CD8-positive, alpha-beta memory T cell (primary cell): ENCODE measurements around the gene TMPRSS3. TPM values are rescaled to one million over a fixed set of nuclear protein-coding genes. Genes with fewer than 3 reads are reported as not detected.

ENCODE experiments used
- CTCF ChIA-PET: fragments of 350-600 bp; sonication (Branson Sonifier 250); formaldehyde crosslinking; loops from one replicate; lab custom pipeline; 2021; ENCODE audit warnings: antibody characterized with exemption; lab: Charles Lee
- POLR2A ChIA-PET: fragments of 350-600 bp; sonication (Branson Sonifier 250); formaldehyde crosslinking; loops from one replicate; lab custom pipeline; 2021; ENCODE audit warnings: antibody characterized with exemption; lab: Charles Lee
- DNase-seq, 5 donors: peaks; one replicate each; pipeline versions ENCODE4 v3.0.0 to v3.0.0-alpha.2; 2020 to 2022; ENCODE audit warnings: mixed read lengths in 1 of 5
- H3K27ac ChIP-seq: one replicate; pipeline ENCODE4 v1.7.0; 2013; ENCODE audit warnings: low read depth, mild to moderate bottlenecking, low read length, moderate library complexity
- H3K27me3 ChIP-seq: 2 replicates; pipeline ENCODE4 v1.7.0; 2013; ENCODE audit warnings: low read length, mild to moderate bottlenecking; ENCODE audit not compliant: insufficient read depth, poor library complexity, severe bottlenecking
- H3K36me3 ChIP-seq: 2 replicates; pipeline ENCODE4 v1.7.0; 2013; ENCODE audit warnings: mild to moderate bottlenecking, low read length, moderate library complexity; ENCODE audit not compliant: insufficient read depth
- H3K4me1 ChIP-seq: 2 replicates; pipeline ENCODE4 v1.7.0; 2013; ENCODE audit warnings: mild to moderate bottlenecking, low read length, moderate library complexity; ENCODE audit not compliant: insufficient read depth
- H3K4me3 ChIP-seq: 2 replicates; pipeline ENCODE4 v1.7.0; 2013; ENCODE audit warnings: mild to moderate bottlenecking, low read length
- H3K9me3 ChIP-seq: 2 replicates; pipeline ENCODE4 v1.7.0; 2013; ENCODE audit warnings: mild to moderate bottlenecking, low read length
- H3K27ac Mint-ChIP-seq, 8 donors: one replicate each; pipeline ENCODE4 v1.8.0; 2020 to 2021; ENCODE audit warnings: mixed read lengths in 8 of 8, mild to moderate bottlenecking in 6 of 8, inconsistent platforms in 3 of 8, moderate library complexity in 3 of 8
- H3K27me3 Mint-ChIP-seq, 2 donors: one replicate each; pipeline ENCODE4 v1.8.0; 2020 to 2021; ENCODE audit warnings: mixed read lengths in 2 of 2, mild to moderate bottlenecking in 1 of 2, moderate library complexity in 1 of 2
- H3K36me3 Mint-ChIP-seq, 3 donors: one replicate each; pipeline ENCODE4 v1.8.0; 2020 to 2021; ENCODE audit warnings: mixed read lengths in 3 of 3, inconsistent platforms in 1 of 3, mild to moderate bottlenecking in 1 of 3
- H3K4me1 Mint-ChIP-seq, 3 donors: one replicate each; pipeline ENCODE4 v1.8.0; 2020 to 2021; ENCODE audit warnings: mixed read lengths in 3 of 3, inconsistent platforms in 1 of 3, mild to moderate bottlenecking in 1 of 3
- H3K4me3 Mint-ChIP-seq, 7 donors: one replicate each; pipeline ENCODE4 v1.8.0; 2020 to 2021; ENCODE audit warnings: mixed read lengths in 7 of 7, mild to moderate bottlenecking in 6 of 7, moderate library complexity in 4 of 7, inconsistent platforms in 2 of 7
- H3K9me3 Mint-ChIP-seq, 5 donors: one replicate each; pipeline ENCODE4 v1.8.0; 2020 to 2022; ENCODE audit warnings: mixed read lengths in 5 of 5, mild to moderate bottlenecking in 3 of 5, moderate library complexity in 2 of 5, inconsistent platforms in 1 of 5
- polyA plus RNA-seq: library from polyadenylated mRNA; unstranded; fragments of 300-500 nt; fragmentation: Illumina TruSeq; gene quantifications from one replicate; pipeline ENCODE4 v1.2.3, GENCODE V29; 2021
- total RNA-seq, 2 experiments: library from RNA; stranded (reverse); gene quantifications; one replicate each; pipeline ENCODE4 v1.2.3, GENCODE V29; 2021

TMPRSS3 gene
- total and polyA plus RNA-seq, 3 experiments from 2014 or later: 2.0 to 20.4 (median 19.6) TPM

DNA sequence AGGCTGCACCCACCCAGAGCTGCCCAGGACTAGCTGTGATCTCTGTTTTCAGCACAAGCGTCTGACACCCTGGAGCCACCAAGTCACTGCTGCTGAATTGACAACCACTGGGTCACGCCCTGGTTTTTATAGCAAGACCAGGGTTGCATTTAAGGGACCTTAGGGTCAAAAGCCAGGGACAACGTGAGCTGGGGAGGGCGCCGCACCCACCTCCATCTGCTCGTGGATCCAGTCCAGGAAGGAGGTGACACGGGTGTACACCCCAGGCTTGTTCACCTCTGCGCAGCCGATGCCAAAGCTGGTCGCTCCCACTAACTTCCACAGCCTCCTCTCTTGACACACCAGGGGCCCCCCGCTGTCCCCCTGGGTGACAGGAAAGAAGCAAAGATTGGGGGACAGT lies 20.3 kb downstream of the TMPRSS3 start:
- CTCF ChIA-PET: no interaction called here

DNA sequence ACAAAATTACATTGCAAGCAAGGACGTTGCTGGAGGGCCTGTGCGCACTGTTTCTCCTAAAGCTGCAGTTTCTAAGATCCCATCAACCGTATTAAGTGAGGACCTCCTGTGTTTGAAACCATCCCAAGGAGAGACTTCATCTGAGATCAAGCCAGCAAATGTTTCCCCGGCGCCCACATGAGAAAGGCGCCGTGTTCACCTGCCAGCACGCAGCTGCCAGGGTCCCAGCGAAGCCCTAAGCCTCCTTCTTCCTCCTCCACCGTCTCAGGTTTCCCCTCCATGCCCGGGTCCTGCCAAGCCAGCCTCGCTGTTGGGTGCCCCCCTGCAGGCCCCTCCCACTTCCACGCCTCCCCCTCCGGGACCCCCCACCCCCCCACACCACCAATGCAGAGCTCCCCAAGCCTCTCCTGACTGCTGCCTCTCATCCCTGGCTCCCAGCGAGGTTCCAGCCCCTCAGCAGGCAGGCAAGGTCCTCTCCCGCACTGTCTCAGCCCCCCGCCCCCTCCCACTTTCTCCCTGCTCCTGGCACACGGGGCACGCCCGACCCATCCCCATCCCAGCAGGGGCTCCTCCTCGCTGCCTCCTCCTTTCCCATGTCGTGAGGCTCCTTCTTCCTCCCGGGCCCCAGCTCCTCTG lies 20.9 kb downstream of the TMPRSS3 start:
- DNase-seq: no peak
- Histone ChIP-seq H3K27ac (no peak overlapping the region), H3K9me3 (no peaks in the 10 kb centered on the region), H3K27me3 (no peaks in the 10 kb centered on the region), H3K4me1 (no peaks in the 10 kb centered on the region), H3K36me3 (no peaks in the 10 kb centered on the region), H3K4me3 (no peak overlapping the region)
- Mint-ChIP-seq H3K4me1 (peaks cover 0 to 6% (median 0%) of the 10 kb centered on the region in 3 donors), H3K27ac (no peak overlapping the region), H3K9me3 (no peaks in the 10 kb centered on the region), H3K4me3 (no peak overlapping the region), H3K36me3 (no peaks in the 10 kb centered on the region), H3K27me3 (peaks cover 0 to 1% of the 10 kb centered on the region in 2 donors)
- CTCF ChIA-PET: no interaction called here
- POLR2A ChIA-PET: no interaction called here

More for the DNA sequence above, 20.3 kb downstream of the TMPRSS3 start:
- H3K36me3 Mint-ChIP-seq: no peaks in the 10 kb centered on the region
- H3K36me3 ChIP-seq: no peaks in the 10 kb centered on the region
- no peak overlapping the region for H3K4me3 Mint-ChIP-seq
- no peak overlapping the region for H3K27ac Mint-ChIP-seq
- H3K9me3 Mint-ChIP-seq: no peaks in the 10 kb centered on the region
- H3K4me3 ChIP-seq: no peak overlapping the region
- H3K4me1 ChIP-seq: no peaks in the 10 kb centered on the region
- H3K4me1 Mint-ChIP-seq: peaks cover 0 to 6% (median 0%) of the 10 kb centered on the region in 3 donors
- DNase-seq: peak in 1 of 5 donors; percentile 37
- no peaks in the 10 kb centered on the region for H3K9me3 ChIP-seq
- no peak overlapping the region for H3K27ac ChIP-seq
- peaks cover 0 to 1% of the 10 kb centered on the region in 2 donors for H3K27me3 Mint-ChIP-seq
- POLR2A ChIA-PET: no interaction called here
- no peaks in the 10 kb centered on the region for H3K27me3 ChIP-seq

DNA sequence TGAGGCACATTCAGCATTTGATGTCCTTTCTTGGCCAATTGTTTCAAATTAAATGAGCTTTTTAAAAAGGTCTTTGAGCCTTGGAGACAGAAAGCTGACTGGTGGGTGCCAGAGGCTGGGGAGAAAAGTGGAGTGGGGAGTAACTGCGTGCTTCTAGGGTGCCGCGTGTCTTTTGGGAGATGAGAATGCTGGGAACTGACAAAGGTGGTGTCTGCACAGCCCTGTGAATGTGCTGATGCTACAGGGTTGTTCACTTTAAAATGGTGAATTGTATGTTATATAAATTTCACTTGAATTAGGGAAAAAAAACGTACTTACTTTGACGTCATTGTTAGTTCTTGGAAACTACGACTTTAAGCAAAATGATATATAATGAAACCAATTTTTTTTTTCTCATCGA lies 21.4 kb downstream of the TMPRSS3 start:
- Histone ChIP-seq H3K27me3 (no peaks in the 10 kb centered on the region), H3K9me3 (no peaks in the 10 kb centered on the region), H3K4me3 (no peak overlapping the region), H3K4me1 (no peaks in the 10 kb centered on the region), H3K27ac (no peak overlapping the region), H3K36me3 (no peaks in the 10 kb centered on the region)
- peak in 1 of 5 donors; percentile 10 for DNase-seq
- H3K4me1 Mint-ChIP-seq: peaks cover 0 to 6% (median 0%) of the 10 kb centered on the region in 3 donors
- peak overlapping the region in 1 of 8 donors; percentile 44 for H3K27ac Mint-ChIP-seq
- ChIA-PET CTCF (no interaction called here), POLR2A (no interaction called here)
- H3K9me3 Mint-ChIP-seq: no peaks in the 10 kb centered on the region
- H3K4me3 Mint-ChIP-seq: no peak overlapping the region
- H3K27me3 Mint-ChIP-seq: peaks cover 0 to 1% of the 10 kb centered on the region in 2 donors
- H3K36me3 Mint-ChIP-seq: no peaks in the 10 kb centered on the region

DNA sequence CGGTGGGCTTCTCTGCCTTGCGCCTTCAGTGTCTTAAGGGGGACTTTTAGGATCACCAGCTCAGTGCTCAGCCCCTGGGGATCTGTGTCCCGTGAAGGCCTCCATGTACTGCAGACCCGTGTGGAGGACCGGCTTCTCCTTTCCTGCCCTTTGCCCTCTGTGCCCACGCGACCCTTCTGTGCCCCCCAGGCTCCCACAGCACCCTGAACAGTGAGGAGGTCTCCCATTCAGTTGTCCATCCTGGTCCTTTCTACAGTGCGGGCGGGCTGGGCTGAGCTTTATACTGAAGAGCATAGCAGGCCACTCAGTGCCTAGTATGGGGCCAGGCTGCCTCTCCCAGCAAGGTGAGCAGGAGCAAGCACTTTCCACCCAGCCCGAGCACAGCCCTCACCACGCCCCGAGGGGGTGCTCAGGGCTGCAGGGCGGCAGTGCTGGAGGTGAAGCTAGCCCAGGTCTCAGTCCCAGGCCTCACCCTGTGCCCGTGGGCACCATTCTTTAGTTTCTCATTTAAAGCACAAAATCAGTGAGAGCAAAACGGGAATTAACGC lies 21.9 kb downstream of the TMPRSS3 start:
- Mint-ChIP-seq H3K9me3 (no peaks in the 10 kb centered on the region), H3K27ac (peak overlapping the region in 1 of 8 donors; percentile 44), H3K4me3 (no peak overlapping the region), H3K36me3 (no peaks in the 10 kb centered on the region), H3K4me1 (peaks cover 0 to 6% (median 1%) of the 10 kb centered on the region in 3 donors), H3K27me3 (peaks cover 0 to 2% of the 10 kb centered on the region in 2 donors)
- H3K4me1 ChIP-seq: no peaks in the 10 kb centered on the region
- no peaks in the 10 kb centered on the region for H3K27me3 ChIP-seq
- H3K4me3 ChIP-seq: no peak overlapping the region
- H3K36me3 ChIP-seq: no peaks in the 10 kb centered on the region
- ChIA-PET CTCF (no interaction called here), POLR2A (no interaction called here)
- H3K27ac ChIP-seq: no peak overlapping the region
- no peak for DNase-seq
- H3K9me3 ChIP-seq: no peaks in the 10 kb centered on the region

DNA sequence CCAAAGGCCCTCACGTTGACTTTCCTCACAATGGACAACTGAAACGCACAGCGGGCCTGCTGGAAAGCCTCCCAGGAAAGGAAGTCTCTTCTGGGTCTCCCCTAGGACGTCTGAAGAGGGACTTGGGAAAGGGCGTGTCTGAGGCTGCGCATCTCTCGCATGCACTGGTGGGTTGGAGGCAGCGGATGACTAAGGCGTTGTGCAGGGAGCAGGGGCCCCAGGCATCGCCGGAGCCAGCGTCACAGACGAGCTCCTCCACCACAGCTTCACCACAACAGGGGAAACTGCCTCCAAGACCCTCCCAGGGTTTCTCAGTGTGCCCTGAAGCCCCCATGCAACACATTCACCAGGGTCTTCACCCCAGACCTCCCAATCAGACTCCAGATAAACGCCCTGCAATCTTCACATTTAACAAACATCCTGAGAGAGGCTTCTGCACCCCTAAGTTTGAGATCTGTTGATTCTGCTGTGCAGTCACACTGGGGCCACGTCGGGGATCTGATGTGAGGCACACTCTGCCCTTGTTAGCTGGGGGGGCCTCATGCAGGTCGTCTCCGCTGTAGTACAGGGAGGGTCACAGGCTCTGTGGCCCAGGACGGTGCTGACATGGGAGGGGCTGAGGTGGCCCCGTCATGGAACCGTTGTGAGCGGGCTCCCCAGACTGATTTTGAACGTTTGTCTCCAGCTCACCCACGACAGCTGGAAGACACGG lies 22.5 kb downstream of the TMPRSS3 start:
- Mint-ChIP-seq H3K4me3 (peak overlapping the region in 1 of 7 donors; percentile 32), H3K4me1 (peaks cover 0 to 6% (median 1%) of the 10 kb centered on the region in 3 donors), H3K27ac (no peak overlapping the region), H3K9me3 (no peaks in the 10 kb centered on the region), H3K36me3 (no peaks in the 10 kb centered on the region), H3K27me3 (peaks cover 0 to 2% of the 10 kb centered on the region in 2 donors)
- no peaks in the 10 kb centered on the region for H3K27me3 ChIP-seq
- ChIA-PET POLR2A (no interaction called here), CTCF (interaction anchor here (0.7 kb wide), 1 partner anchor 8 kb away, joined by 3 read pairs; no protein-coding TSS in a partner anchor)
- H3K27ac ChIP-seq: no peak overlapping the region
- H3K4me3 ChIP-seq: no peak overlapping the region
- no peak for DNase-seq
- H3K9me3 ChIP-seq: no peaks in the 10 kb centered on the region
- no peaks in the 10 kb centered on the region for H3K36me3 ChIP-seq
- no peaks in the 10 kb centered on the region for H3K4me1 ChIP-seq

DNA sequence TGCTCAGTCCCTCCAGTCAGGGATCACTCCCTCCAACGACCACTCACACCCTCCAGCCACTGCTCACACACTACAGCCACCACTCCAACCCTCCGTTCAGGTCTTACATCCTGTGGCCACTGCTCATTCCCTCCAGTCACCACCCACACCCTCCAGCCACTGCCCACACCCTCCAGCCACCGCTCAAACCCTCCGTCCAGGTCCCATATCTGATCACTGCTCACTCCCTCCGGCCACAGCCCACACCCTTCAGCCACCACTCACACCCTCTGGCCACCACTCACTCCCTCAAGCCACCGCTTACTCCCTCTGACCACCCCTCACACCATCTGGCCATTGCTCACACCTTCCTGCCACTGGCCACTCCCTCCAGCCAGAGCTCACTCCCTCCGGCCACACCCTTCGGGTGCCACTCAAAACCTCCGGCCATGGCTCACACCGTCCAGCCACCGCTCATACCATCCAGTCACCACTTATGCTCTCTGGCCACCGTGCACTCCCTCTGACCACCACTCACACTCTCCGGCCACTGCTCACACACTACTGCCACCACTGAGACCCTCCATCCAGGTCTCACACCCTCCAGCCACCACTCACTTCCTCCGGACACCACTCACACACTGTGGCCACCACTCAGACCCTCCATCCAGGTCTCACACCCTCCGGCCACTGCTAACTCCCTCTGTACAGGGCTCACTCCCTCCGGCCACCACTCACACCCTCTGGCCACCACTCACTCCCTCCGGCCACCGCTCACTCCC lies 24.8 kb downstream of the TMPRSS3 start:
- Histone ChIP-seq H3K4me1 (no peaks in the 10 kb centered on the region), H3K4me3 (no peak overlapping the region), H3K27me3 (no peaks in the 10 kb centered on the region), H3K36me3 (no peaks in the 10 kb centered on the region), H3K9me3 (no peaks in the 10 kb centered on the region), H3K27ac (no peak overlapping the region)
- no peak overlapping the region for H3K4me3 Mint-ChIP-seq
- CTCF ChIA-PET: no interaction called here
- H3K27ac Mint-ChIP-seq: peak overlapping the region in 3 of 8 donors; percentile 59 to 88 (median 63)
- no peak for DNase-seq
- no peaks in the 10 kb centered on the region for H3K36me3 Mint-ChIP-seq
- POLR2A ChIA-PET: no interaction called here
- H3K27me3 Mint-ChIP-seq: peaks cover 0 to 1% of the 10 kb centered on the region in 2 donors
- peaks cover 0 to 6% (median 1%) of the 10 kb centered on the region in 3 donors for H3K4me1 Mint-ChIP-seq
- H3K9me3 Mint-ChIP-seq: no peaks in the 10 kb centered on the region

DNA sequence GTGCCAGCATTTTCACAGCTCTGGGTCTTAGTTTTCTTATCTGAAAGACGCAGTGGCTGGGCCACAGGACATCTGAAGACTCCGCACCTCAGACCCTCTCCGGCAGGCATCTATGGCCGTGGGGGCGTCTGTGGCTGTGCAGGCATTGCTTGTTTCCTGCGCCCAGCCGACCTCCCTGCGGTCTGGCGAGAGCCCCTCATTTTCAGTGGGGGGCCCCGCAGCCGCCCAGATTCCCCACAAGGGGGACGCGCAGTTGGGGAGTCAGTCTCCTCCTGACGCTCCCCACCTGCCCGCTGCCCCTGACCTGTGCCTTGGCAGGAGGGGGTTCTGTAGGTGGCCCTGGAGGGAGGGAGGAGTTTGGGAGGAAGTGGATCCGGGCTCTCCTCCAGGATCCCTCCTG lies 26.0 kb downstream of the TMPRSS3 start:
- POLR2A ChIA-PET: no interaction called here
- Histone ChIP-seq H3K4me1 (no peaks in the 10 kb centered on the region), H3K27me3 (no peaks in the 10 kb centered on the region), H3K27ac (no peak overlapping the region), H3K36me3 (no peaks in the 10 kb centered on the region), H3K4me3 (no peak overlapping the region), H3K9me3 (no peaks in the 10 kb centered on the region)
- Mint-ChIP-seq H3K27ac (no peak overlapping the region), H3K4me3 (no peak overlapping the region), H3K36me3 (no peaks in the 10 kb centered on the region), H3K9me3 (no peaks in the 10 kb centered on the region), H3K4me1 (peaks cover 0 to 6% (median 1%) of the 10 kb centered on the region in 3 donors), H3K27me3 (peaks cover 0 to 1% of the 10 kb centered on the region in 2 donors)
- no peak for DNase-seq
- CTCF ChIA-PET: no interaction called here
